Mesenchymal stem cell (in vitro differentiated cells and primary cell): ENCODE measurements around the gene PDE2A.

Source experiments
- DNase-seq: peaks from one replicate; pipeline ENCODE4 v3.0.0-alpha.2; 2013
- H2AFZ ChIP-seq: one replicate; pipeline ENCODE4 v1.6.1; 2013; ENCODE audit warnings: low read depth, mild to moderate bottlenecking, control low read depth, inconsistent platforms, low read length, moderate library complexity
- H2AK5ac ChIP-seq: 2 replicates; pipeline ENCODE4 v1.6.1; 2013; ENCODE audit warnings: low read length, moderate library complexity, mild to moderate bottlenecking, inconsistent platforms; ENCODE audit not compliant: severe bottlenecking
- H2BK120ac ChIP-seq: one replicate; pipeline ENCODE4 v1.6.1; 2013; ENCODE audit warnings: low read depth, mild to moderate bottlenecking, inconsistent platforms, low read length, moderate library complexity
- H2BK12ac ChIP-seq, 2 experiments: one replicate each; pipeline ENCODE4 v1.6.1; 2013; ENCODE audit warnings: inconsistent platforms in 2 of 2, low read length in 2 of 2, mild to moderate bottlenecking in 2 of 2, moderate library complexity in 2 of 2, control low read depth in 1 of 2
- H2BK15ac ChIP-seq: one replicate; pipeline ENCODE4 v1.6.1; 2013; ENCODE audit warnings: mild to moderate bottlenecking, low read depth, inconsistent platforms; ENCODE audit not compliant: poor library complexity, severe bottlenecking
- H2BK5ac ChIP-seq: 2 replicates; pipeline ENCODE4 v1.6.1; 2013; ENCODE audit warnings: low read depth, mild to moderate bottlenecking, low read length, control low read depth, inconsistent platforms; ENCODE audit not compliant: poor library complexity, severe bottlenecking
- H3K14ac ChIP-seq, 2 experiments: one replicate each; pipeline ENCODE4 v1.6.1; 2013; ENCODE audit warnings: inconsistent platforms in 2 of 2, low read length in 2 of 2, control low read depth in 1 of 2, mild to moderate bottlenecking in 1 of 2, moderate library complexity in 1 of 2
- H3K18ac ChIP-seq, 2 experiments: one replicate each; pipeline ENCODE4 v1.6.1; 2013; ENCODE audit warnings: inconsistent platforms in 2 of 2, low read length in 2 of 2, control low read depth in 1 of 2, low read depth in 1 of 2, mild to moderate bottlenecking in 1 of 2
- H3K23ac ChIP-seq, 2 experiments: one replicate each; pipeline ENCODE4 v1.6.1; 2013; ENCODE audit warnings: inconsistent platforms in 2 of 2, low read length in 2 of 2, mild to moderate bottlenecking in 2 of 2, moderate library complexity in 2 of 2, control low read depth in 1 of 2
- H3K27ac ChIP-seq: 2 replicates; pipeline ENCODE4 v1.5.1; 2013; ENCODE audit warnings: mild to moderate bottlenecking, moderate library complexity, low read length, control low read depth, inconsistent platforms; ENCODE audit not compliant: poor library complexity, severe bottlenecking
- H3K27me3 ChIP-seq, 2 experiments: 2 replicates each; pipeline versions ENCODE4 v1.6.1 to v1.7.0; 2013; ENCODE audit warnings: low read length in 2 of 2, mild to moderate bottlenecking in 2 of 2, moderate library complexity in 2 of 2, control low read depth in 1 of 2, inconsistent platforms in 1 of 2; ENCODE audit not compliant: control insufficient read depth in 1 of 2, insufficient read depth in 1 of 2
- H3K36me3 ChIP-seq, 2 experiments: 2 replicates each; pipeline versions ENCODE4 v1.6.1 to v1.7.0; 2013; ENCODE audit warnings: low read length in 2 of 2, control low read depth in 1 of 2, inconsistent platforms in 1 of 2, low read depth in 1 of 2, mild to moderate bottlenecking in 1 of 2; ENCODE audit not compliant: insufficient read depth in 2 of 2, control insufficient read depth in 1 of 2
- H3K4ac ChIP-seq, 2 experiments: one replicate each; pipeline ENCODE4 v1.6.1; 2013; ENCODE audit warnings: inconsistent platforms in 2 of 2, low read length in 2 of 2, mild to moderate bottlenecking in 2 of 2, moderate library complexity in 2 of 2, control low read depth in 1 of 2, low read depth in 1 of 2
- H3K4me1 ChIP-seq: 2 replicates; pipeline ENCODE4 v1.6.1; 2013; ENCODE audit warnings: low read depth, low read length, control low read depth; ENCODE audit not compliant: control insufficient read depth, insufficient read depth
- H3K4me2 ChIP-seq: 2 replicates; pipeline ENCODE4 v1.6.1; 2013; ENCODE audit warnings: low read length, mild to moderate bottlenecking, inconsistent platforms; ENCODE audit not compliant: poor library complexity, severe bottlenecking
- H3K4me3 ChIP-seq, 2 experiments: 2 replicates each; pipeline versions ENCODE4 v1.5.1 to v1.7.0; 2013; ENCODE audit warnings: low read length in 2 of 2, mild to moderate bottlenecking in 2 of 2, control low read depth in 1 of 2, low read depth in 1 of 2; ENCODE audit not compliant: insufficient read depth in 1 of 2
- H3K79me1 ChIP-seq: replicated peaks from 2 replicates; pipeline ENCODE4 v1.6.1; 2013; ENCODE audit warnings: mild to moderate bottlenecking, control low read depth, low read length, inconsistent platforms; ENCODE audit not compliant: poor library complexity, severe bottlenecking
- H3K9ac ChIP-seq: 2 replicates; pipeline ENCODE4 v1.7.0; 2013; ENCODE audit warnings: mild to moderate bottlenecking, low read length, moderate library complexity
- H3K9me3 ChIP-seq: 2 replicates; pipeline ENCODE4 v1.7.0; 2013; ENCODE audit warnings: mild to moderate bottlenecking, low read length; ENCODE audit not compliant: control insufficient read depth
- H4K8ac ChIP-seq: one replicate; pipeline ENCODE4 v1.6.1; 2013; ENCODE audit warnings: inconsistent platforms, mild to moderate bottlenecking, low read length, moderate library complexity
- H4K91ac ChIP-seq: one replicate; pipeline ENCODE4 v1.6.1; 2013; ENCODE audit warnings: mild to moderate bottlenecking, low read length, inconsistent platforms
- WGBS: methylation state at CpG from one replicate; pipeline ENCODE4 v1.1.7; 2013; ENCODE audit warnings: mixed read lengths; 5-methylcytosine and 5-hydroxymethylcytosine counted together

PDE2A gene

GRCh38 chr11:72544589-72544988, 129.6 kb downstream of the PDE2A start:
- no peaks in the 10 kb centered on the region for H3K36me3 ChIP-seq

GRCh38 chr11:72543849-72544542, 130.2 kb downstream of the PDE2A start:
- no peak overlapping the region for H3K27ac ChIP-seq
- no peak overlapping the region for H3K14ac ChIP-seq
- no peak overlapping the region for H3K18ac ChIP-seq
- no peak overlapping the region for H3K4me2 ChIP-seq
- H2AK5ac ChIP-seq = no peak overlapping the region
- no peaks in the 10 kb centered on the region for H3K79me1 ChIP-seq
- H3K4ac ChIP-seq = no peak overlapping the region
- no peak overlapping the region for H2BK15ac ChIP-seq
- H2AFZ ChIP-seq = no peak overlapping the region
- no peak overlapping the region for H3K9ac ChIP-seq
- DNase-seq = no peak
- no peak overlapping the region for H2BK120ac ChIP-seq
- H3K4me3 ChIP-seq = no peak overlapping the region
- WGBS = 83% methylated on average over 4 of the region's 6 CpGs
- peaks cover 73 to 87% of the 10 kb centered on the region in 2 experiments for H3K27me3 ChIP-seq
- no peak overlapping the region for H3K23ac ChIP-seq
- H4K8ac ChIP-seq = no peak overlapping the region
- H2BK12ac ChIP-seq = no peak overlapping the region
- no peaks in the 10 kb centered on the region for H3K36me3 ChIP-seq
- H3K9me3 ChIP-seq = peaks cover 5% of the 10 kb centered on the region
- H3K4me1 ChIP-seq = no peaks in the 10 kb centered on the region
- no peak overlapping the region for H2BK5ac ChIP-seq
- H4K91ac ChIP-seq = no peak overlapping the region

More at GRCh38 chr11:72544589-72544988, 129.6 kb downstream of the PDE2A start:
- no peak overlapping the region for H3K4ac ChIP-seq
- H3K14ac ChIP-seq = no peak overlapping the region
- H2AFZ ChIP-seq = no peak overlapping the region
- H2AK5ac ChIP-seq = no peak overlapping the region
- no peaks in the 10 kb centered on the region for H3K4me1 ChIP-seq
- H2BK5ac ChIP-seq = no peak overlapping the region
- H3K18ac ChIP-seq = no peak overlapping the region
- H3K23ac ChIP-seq = no peak overlapping the region
- no peak for DNase-seq
- 70% methylated on average over 2 of the region's 4 CpGs for WGBS
- no peak overlapping the region for H4K91ac ChIP-seq
- peaks cover 5% of the 10 kb centered on the region for H3K9me3 ChIP-seq
- peaks cover 73 to 89% of the 10 kb centered on the region in 2 experiments for H3K27me3 ChIP-seq
- H3K4me2 ChIP-seq = no peak overlapping the region
- no peak overlapping the region for H4K8ac ChIP-seq
- no peak overlapping the region for H2BK12ac ChIP-seq
- no peak overlapping the region for H3K4me3 ChIP-seq
- H3K27ac ChIP-seq = no peak overlapping the region
- no peak overlapping the region for H3K9ac ChIP-seq
- H2BK120ac ChIP-seq = no peak overlapping the region
- no peaks in the 10 kb centered on the region for H3K79me1 ChIP-seq
- H2BK15ac ChIP-seq = no peak overlapping the region

GRCh38 chr11:72541257-72541974, 132.8 kb downstream of the PDE2A start:
- WGBS = 92% methylated on average over 4 of the region's 4 CpGs
- Histone ChIP-seq H2BK5ac (no peak overlapping the region), H4K8ac (no peak overlapping the region), H3K36me3 (no peaks in the 10 kb centered on the region), H2BK120ac (no peak overlapping the region), H3K4me3 (no peak overlapping the region), H2AK5ac (no peak overlapping the region), H3K14ac (no peak overlapping the region), H3K18ac (no peak overlapping the region), H4K91ac (no peak overlapping the region), H2BK12ac (no peak overlapping the region), H3K9ac (no peak overlapping the region), H3K79me1 (no peaks in the 10 kb centered on the region), H2BK15ac (no peak overlapping the region), H3K4ac (no peak overlapping the region), H2AFZ (no peak overlapping the region), H3K27ac (no peak overlapping the region), H3K4me2 (no peak overlapping the region), H3K9me3 (peaks cover 5% of the 10 kb centered on the region), H3K23ac (no peak overlapping the region), H3K4me1 (no peaks in the 10 kb centered on the region), H3K27me3 (peaks cover 67 to 83% of the 10 kb centered on the region in 2 experiments)
- DNase-seq = no peak

GRCh38 chr11:72537051-72537450, 137.2 kb downstream of the PDE2A start:
- no peak overlapping the region for H2AFZ ChIP-seq
- H3K9ac ChIP-seq = no peak overlapping the region
- H2BK120ac ChIP-seq = no peak overlapping the region
- peaks cover 5% of the 10 kb centered on the region for H3K9me3 ChIP-seq
- H3K4ac ChIP-seq = no peak overlapping the region
- H2AK5ac ChIP-seq = no peak overlapping the region
- H2BK5ac ChIP-seq = no peak overlapping the region
- no peaks in the 10 kb centered on the region for H3K36me3 ChIP-seq
- no peak overlapping the region for H3K23ac ChIP-seq
- H3K4me3 ChIP-seq = no peak overlapping the region
- H4K91ac ChIP-seq = no peak overlapping the region
- 77% methylated on average over 1 of the region's 2 CpGs for WGBS
- no peak overlapping the region for H3K27ac ChIP-seq
- H4K8ac ChIP-seq = no peak overlapping the region
- H2BK12ac ChIP-seq = no peak overlapping the region
- H3K18ac ChIP-seq = no peak overlapping the region
- peaks cover 39 to 65% of the 10 kb centered on the region in 2 experiments for H3K27me3 ChIP-seq
- H3K14ac ChIP-seq = no peak overlapping the region
- no peaks in the 10 kb centered on the region for H3K4me1 ChIP-seq
- no peaks in the 10 kb centered on the region for H3K79me1 ChIP-seq
- H2BK15ac ChIP-seq = no peak overlapping the region
- no peak overlapping the region for H3K4me2 ChIP-seq
- DNase-seq = no peak
